H7 (cell line): ENCODE measurements around the gene CREBBP. TPM values are rescaled to one million over a fixed set of nuclear protein-coding genes. Genes with fewer than 3 reads are reported as not detected.
"Not testable (repeated sequence)": the region's sequence is repeated elsewhere in the genome, so short reads cannot be mapped to it uniquely, and the experiment has no call there.

Source experiments
- DNase-seq: peaks from one replicate; pipeline ENCODE4 v3.0.0; 2012
- H3K27me3 ChIP-seq: 2 replicates; pipeline ENCODE4 v1.6.0; 2011; ENCODE audit warnings: mild to moderate bottlenecking, low read length; ENCODE audit not compliant: control insufficient read depth, insufficient read depth
- H3K36me3 ChIP-seq: replicated peaks from 2 replicates; pipeline ENCODE4 v1.5.1; 2011; ENCODE audit warnings: low read length; ENCODE audit not compliant: control insufficient read depth, insufficient read depth
- H3K4me3 ChIP-seq: 2 replicates; pipeline ENCODE4 v1.5.1; 2011; ENCODE audit warnings: low read depth, mild to moderate bottlenecking, control low read depth, low read length, moderate library complexity; ENCODE audit not compliant: insufficient read depth
- total RNA-seq: library from RNA; depleted of rRNA; stranded (reverse); fragments of >200 nt; shearing (Covaris generic); gene quantifications from 2 replicates; pipeline ENCODE4 v1.2.3, GENCODE V29; 2014

Gene CREBBP
- total RNA-seq, 1 experiment from 2014 or later = 11.7 TPM

- no peaks in the 10 kb centered on the region for H3K36me3 ChIP-seq
- peak; percentile 18 for DNase-seq
- H3K27me3 ChIP-seq = no peaks in the 10 kb centered on the region
- no peak overlapping the region for H3K4me3 ChIP-seq
Measured at GRCh38 chr16:3904875-3905274, 24.4 kb upstream of the CREBBP start.

GRCh38 chr16:3890091-3890490, 9.6 kb upstream of the CREBBP start:
- Histone ChIP-seq H3K36me3 (no peaks in the 10 kb centered on the region), H3K4me3 (no peak overlapping the region), H3K27me3 (no peaks in the 10 kb centered on the region)
- no peak for DNase-seq

GRCh38 chr16:3889059-3889458, 8.5 kb upstream of the CREBBP start:
- no peak for DNase-seq
- no peaks in the 10 kb centered on the region for H3K27me3 ChIP-seq
- no peaks in the 10 kb centered on the region for H3K36me3 ChIP-seq
- no peak overlapping the region for H3K4me3 ChIP-seq

GRCh38 chr16:3885999-3886398, 5.5 kb upstream of the CREBBP start:
- not testable (repeated sequence) for H3K27me3 ChIP-seq, DNase-seq, H3K36me3 ChIP-seq, H3K4me3 ChIP-seq

- Histone ChIP-seq H3K36me3 (no peaks in the 10 kb centered on the region), H3K27me3 (no peaks in the 10 kb centered on the region; the same call in 1 of the 2 replicates), H3K4me3 (no peak overlapping the region)
- DNase-seq = no peak
Measured at GRCh38 chr16:3884398-3884797, 3.9 kb upstream of the CREBBP start.

- no peak for DNase-seq
- no peak overlapping the region for H3K4me3 ChIP-seq
- H3K36me3 ChIP-seq = no peaks in the 10 kb centered on the region
Measured at GRCh38 chr16:3882531-3882930, 2.0 kb upstream of the CREBBP start.

GRCh38 chr16:3881499-3881990, 1.0 kb upstream of the CREBBP start:
- Histone ChIP-seq H3K4me3 (peak overlapping the region; percentile 63), H3K36me3 (no peaks in the 10 kb centered on the region), H3K27me3 (no peaks in the 10 kb centered on the region; the same call in 1 of the 2 replicates)
- DNase-seq = no peak

More at GRCh38 chr16:3882531-3882930, 2.0 kb upstream of the CREBBP start:
- H3K27me3 ChIP-seq = no peaks in the 10 kb centered on the region; the same call in 1 of the 2 replicates

GRCh38 chr16:3879887-3880564, 487 bp downstream of the CREBBP start:
- no peaks in the 10 kb centered on the region; the same call in 1 of the 2 replicates for H3K27me3 ChIP-seq
- H3K4me3 ChIP-seq = peak overlapping the region; percentile 63
- DNase-seq = peak; percentile 91
- no peaks in the 10 kb centered on the region for H3K36me3 ChIP-seq

GRCh38 chr16:3879258-3879886, 1.1 kb downstream of the CREBBP start:
- DNase-seq = no peak
- Histone ChIP-seq H3K27me3 (no peaks in the 10 kb centered on the region; the same call in 1 of the 2 replicates), H3K4me3 (peak overlapping the region; percentile 63), H3K36me3 (no peaks in the 10 kb centered on the region)

- Histone ChIP-seq H3K27me3 (no peaks in the 10 kb centered on the region; the same call in 1 of the 2 replicates), H3K4me3 (no peak overlapping the region; the same call in 1 of the 2 replicates), H3K36me3 (no peaks in the 10 kb centered on the region)
- DNase-seq = no peak
Measured at GRCh38 chr16:3878610-3879009, 1.9 kb downstream of the CREBBP start.

GRCh38 chr16:3876695-3877094, 3.8 kb downstream of the CREBBP start:
- no peaks in the 10 kb centered on the region; the same call in 1 of the 2 replicates for H3K27me3 ChIP-seq
- no peaks in the 10 kb centered on the region; the same call in 1 of the 2 replicates for H3K36me3 ChIP-seq
- DNase-seq = no peak
- no peak overlapping the region for H3K4me3 ChIP-seq

GRCh38 chr16:3876160-3876559, 4.4 kb downstream of the CREBBP start:
- Histone ChIP-seq H3K27me3 (no peaks in the 10 kb centered on the region), H3K4me3 (no peak overlapping the region), H3K36me3 (no peaks in the 10 kb centered on the region; the same call in 1 of the 2 replicates)
- DNase-seq = no peak

- DNase-seq = peak; percentile 49
- no peak overlapping the region for H3K4me3 ChIP-seq
- no peaks in the 10 kb centered on the region for H3K27me3 ChIP-seq
- no peaks in the 10 kb centered on the region; the same call in 1 of the 2 replicates for H3K36me3 ChIP-seq
Measured at GRCh38 chr16:3874794-3875692, 5.5 kb downstream of the CREBBP start.

- Histone ChIP-seq H3K4me3 (no peak overlapping the region), H3K36me3 (no peaks in the 10 kb centered on the region; the same call in 1 of the 2 replicates)
- no peak for DNase-seq
Measured at GRCh38 chr16:3874242-3874641, 6.3 kb downstream of the CREBBP start.

More at GRCh38 chr16:3874242-3874641, 6.3 kb downstream of the CREBBP start:
- no peaks in the 10 kb centered on the region for H3K27me3 ChIP-seq
